SKM-1 (cell line): Measurements from ENCODE around the gene ABCB9.

Experiments
- DNase-seq: peaks from one replicate; lab custom pipeline; 2025; ENCODE audit not compliant: unreplicated experiment; lab: John Stamatoyannopoulos, UW

The ABCB9 gene

DNA sequence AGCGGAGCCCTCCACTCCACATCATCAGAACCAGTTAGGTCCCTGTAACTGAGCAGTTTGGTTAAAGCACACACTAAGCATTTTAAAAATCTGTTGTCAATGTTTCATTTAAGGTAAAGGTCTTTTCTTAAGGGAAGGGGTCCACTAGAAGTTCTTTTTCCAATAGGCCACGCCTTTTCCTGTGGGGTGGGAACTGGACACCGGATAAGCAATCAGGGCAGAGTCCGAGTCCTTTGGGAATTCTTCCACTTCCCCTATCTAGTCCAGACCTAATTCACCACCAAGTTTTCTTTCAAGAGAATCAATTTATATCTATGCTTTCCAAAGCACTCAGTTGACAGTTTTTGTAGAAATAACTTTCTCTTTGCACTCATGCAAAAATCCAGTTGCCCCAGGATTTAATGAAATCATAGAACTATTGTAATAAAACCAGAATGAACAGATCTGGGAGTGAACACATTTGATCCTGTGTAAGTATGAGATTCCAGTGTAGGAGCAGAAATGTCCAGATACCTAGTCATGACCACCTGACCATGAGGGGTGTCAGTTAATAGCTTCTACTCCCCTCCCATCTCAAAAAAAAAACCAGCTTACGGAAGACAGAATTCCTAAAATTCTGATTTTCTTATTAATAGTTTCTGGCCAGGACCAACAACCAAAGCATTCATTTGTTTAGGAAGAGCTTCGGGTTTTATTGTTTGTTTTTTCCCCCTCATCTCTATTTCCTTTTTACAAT, 82.0 kb downstream of the ABCB9 start:
- DNase-seq: no peak

DNA sequence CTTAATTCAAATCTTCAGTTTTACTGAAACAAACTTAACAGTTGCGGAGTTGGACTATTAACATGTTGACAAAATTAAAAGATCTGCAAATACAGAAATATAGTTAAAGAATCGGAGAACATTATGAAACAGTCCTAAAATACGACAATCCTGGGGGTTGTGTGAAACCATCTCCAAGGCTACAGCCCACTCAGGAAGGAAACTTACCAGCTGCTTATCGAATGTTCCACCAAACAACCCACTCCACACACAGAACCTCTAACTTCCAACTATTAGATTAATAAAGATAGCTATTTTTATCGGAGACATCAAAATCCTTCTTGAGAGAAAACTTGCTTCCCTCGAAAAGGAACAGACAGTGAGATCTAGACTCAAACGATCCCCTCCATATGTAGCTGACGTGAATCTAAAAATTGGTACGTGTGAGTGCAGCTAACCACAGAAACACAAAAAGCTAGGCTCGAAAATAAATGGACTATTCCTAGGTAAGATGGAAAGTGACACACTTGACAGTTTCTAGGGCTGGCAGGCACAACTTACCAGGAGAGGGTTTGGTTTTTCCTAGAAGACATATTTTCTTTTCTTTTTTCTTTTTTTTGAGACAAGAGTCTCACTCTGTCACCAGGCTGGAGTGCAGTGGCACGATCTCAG, 83.2 kb downstream of the ABCB9 start:
- DNase-seq: no peak

DNA sequence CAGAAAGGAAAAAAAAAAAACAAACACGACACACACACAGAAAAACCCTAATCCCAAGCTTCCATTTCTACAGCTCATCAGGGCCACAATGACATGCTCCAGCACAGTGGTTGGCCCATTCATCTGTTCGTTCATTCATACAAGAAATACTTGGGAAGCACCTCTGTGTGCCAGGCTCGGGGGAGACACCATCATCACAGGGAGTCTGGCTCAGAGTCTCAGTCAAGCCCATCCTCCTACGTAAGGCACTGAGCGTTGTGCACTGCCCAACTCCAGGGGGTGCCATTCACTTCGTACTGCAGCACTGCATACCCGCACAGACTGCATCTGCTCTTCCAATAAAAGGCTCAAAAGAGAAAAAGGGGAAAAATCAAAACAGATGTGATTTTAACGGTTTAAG, 85.6 kb downstream of the ABCB9 start:
- DNase-seq: no peak

DNA sequence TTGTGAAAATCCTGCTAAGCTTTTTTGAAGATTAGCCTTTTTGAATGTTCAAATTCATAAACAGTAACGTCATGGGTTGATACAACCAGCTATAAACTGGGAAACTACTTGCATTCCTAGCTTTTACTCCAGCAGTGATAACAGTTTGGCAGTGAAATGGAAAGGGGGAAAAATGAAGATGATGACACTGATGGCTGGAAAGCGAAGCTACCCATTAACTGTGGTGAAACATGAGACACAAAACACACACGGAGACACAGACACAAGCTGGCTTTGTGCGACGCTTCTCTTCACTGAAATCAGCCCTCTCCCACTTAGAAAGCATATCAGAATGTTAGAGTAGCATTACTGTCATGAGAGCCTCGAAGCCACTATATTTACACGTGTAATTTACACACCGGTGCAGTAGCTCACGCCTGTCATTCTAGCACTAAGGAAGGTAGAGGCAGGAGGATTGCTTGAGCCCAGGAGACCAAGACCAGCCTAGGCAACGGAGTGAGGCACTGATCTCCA, 86.1 kb downstream of the ABCB9 start:
- no peak for DNase-seq
